Activated CD8-positive, alpha-beta memory T cell treated with anti-CD3 and anti-CD28 coated beads for 48 hours (primary cell): ENCODE data around the gene SIRT6.
"Not testable (repeated sequence)": the region's sequence is repeated elsewhere in the genome, so short reads cannot be mapped to it uniquely, and the experiment has no call there.

ENCODE experiments used
- DNase-seq, 3 experiments: peaks; one replicate each; pipeline ENCODE4 v3.0.0-alpha.2; 2020; ENCODE audit warnings: low read depth in 2 of 3, low spot score in 2 of 3

SIRT6 gene

DNA sequence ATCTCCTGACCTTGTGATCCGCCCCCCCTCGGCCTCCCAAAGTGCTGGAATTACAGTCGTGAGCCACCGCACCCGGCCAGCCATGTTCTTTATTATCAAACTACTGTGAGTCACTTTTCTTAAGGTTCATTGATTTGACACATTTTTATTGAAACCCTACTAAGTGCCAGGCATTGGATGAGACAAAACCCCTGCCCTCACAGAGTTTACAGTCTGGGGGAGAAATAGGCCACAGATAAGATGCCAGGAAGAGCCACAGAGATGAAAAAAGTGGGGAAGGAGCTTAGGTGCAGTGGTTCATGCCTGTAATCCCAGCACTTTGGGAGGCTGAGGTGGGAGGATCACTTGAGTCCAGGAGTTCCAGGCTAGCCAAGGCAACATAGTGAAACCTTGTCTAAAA lies 43.9 kb downstream of the SIRT6 start:
- DNase-seq, result no peak

DNA sequence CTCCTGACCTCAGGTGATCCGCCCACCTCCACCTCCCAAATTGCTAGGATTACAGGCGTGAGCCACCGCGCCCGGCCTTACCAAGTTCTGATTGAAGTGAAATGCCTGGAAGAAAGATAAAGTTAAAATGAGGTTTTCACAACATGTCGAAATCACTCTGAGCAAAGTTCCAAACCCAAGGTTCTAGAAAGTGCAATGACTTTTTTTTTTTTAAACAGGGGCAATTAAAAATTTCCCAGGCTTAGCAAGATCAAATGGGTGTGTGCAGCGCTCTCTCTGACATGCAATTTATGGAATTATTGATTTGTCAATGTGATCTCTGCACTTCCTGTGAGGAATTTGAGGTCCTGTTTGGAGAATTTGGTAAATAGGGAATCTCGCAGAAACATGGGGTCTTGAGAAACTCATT lies 45.7 kb downstream of the SIRT6 start:
- no peak for DNase-seq

GRCh38 chr19:4135386-4135785 lies 47.0 kb downstream of the SIRT6 start:
- DNase-seq, result not testable (repeated sequence)

DNA sequence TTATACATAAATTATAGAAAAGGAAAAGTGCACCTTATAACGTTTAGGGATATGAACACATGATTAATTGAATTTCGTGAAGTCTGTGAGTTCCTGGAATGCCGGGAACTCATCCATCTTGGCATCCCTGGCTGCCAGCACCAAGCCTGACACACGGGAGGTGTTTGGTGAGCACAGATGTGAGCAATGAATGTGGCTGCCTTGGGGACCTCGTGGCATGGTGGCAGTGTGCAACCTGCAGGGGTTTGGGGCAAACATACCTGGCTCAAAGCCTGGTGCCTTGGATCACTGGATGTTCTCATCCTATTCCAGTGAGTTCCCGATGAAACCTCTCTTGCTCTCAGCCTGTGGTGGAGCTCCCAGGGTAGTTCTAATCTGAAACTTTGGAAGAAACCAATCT lies 48.0 kb downstream of the SIRT6 start:
- DNase-seq, result no peak

DNA sequence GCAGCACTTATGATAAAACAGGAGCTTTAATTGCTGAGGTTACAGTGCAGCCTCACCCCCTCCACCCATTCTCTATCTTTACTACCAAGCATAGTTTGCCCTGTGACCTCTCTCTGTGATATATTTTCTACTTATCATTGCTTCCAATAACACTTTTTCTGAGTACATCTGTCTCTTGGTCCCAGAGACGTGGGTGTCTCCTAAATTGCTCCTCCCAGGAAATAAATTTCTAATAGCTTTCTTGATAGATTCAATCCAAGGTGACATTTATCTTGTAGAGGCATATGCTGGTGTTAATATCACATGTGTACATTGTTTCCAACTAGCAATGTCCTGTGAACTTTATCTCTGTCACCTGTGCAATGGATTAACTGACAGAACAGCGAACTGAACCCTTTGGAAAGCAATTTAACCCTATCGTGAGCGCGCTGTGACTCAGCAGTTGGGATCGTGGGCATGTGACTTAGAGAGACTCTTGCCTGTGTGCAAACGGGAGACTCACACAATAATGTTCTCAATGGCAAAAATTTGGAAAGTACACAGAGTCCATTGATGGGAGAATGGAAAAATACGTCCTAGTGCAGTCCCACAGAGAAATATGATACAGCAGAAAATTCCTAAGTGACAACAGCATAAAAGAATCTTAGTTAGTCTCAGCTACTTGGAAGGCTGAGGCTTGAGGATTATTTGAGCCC lies 51.5 kb downstream of the SIRT6 start:
- no peak for DNase-seq

GRCh38 chr19:4129050-4129449 lies 53.3 kb downstream of the SIRT6 start:
- DNase-seq, result not testable (repeated sequence)

- DNase-seq, result not testable (repeated sequence)
Observed at GRCh38 chr19:4127322-4127721, 55.0 kb downstream of the SIRT6 start.

- DNase-seq, result no peak
Observed at GRCh38 chr19:4124638-4125037, 57.7 kb downstream of the SIRT6 start.
